GM12891 (cell line): ENCODE data around the gene PRR18.

Experiments
- DNase-seq: peaks from one replicate; pipeline ENCODE4 v3.0.0; 2011; ENCODE audit warnings: low spot score; ENCODE audit not compliant: insufficient read length
- FAIRE-seq: peaks from 2 replicates; lab custom pipeline; 2011; peaks lifted over from hg19 to GRCh38; lab: Jason Lieb, UNC
- PAX5 ChIP-seq: IDR thresholded peaks from 2 replicates; pipeline ENCODE4 v1.6.1; 2011; ENCODE audit warnings: low read length, moderate library complexity, mild to moderate bottlenecking; ENCODE audit not compliant: insufficient read depth, severe bottlenecking
- POLR2A ChIP-seq: IDR thresholded peaks from 2 replicates; pipeline ENCODE4 v1.6.1; 2011; ENCODE audit warnings: low read depth, low read length, control low read depth
- POLR2AphosphoS5 ChIP-seq: IDR thresholded peaks from 2 replicates; pipeline ENCODE4 v1.6.1; 2011; ENCODE audit warnings: low read depth, low read length, control low read depth
- POU2F2 ChIP-seq: IDR thresholded peaks from 2 replicates; pipeline ENCODE4 v1.6.1; 2011; ENCODE audit warnings: low read depth, mild to moderate bottlenecking, control low read depth, low read length, moderate library complexity
- SPI1 ChIP-seq: IDR thresholded peaks from 2 replicates; pipeline ENCODE4 v1.6.1; 2011; ENCODE audit warnings: low read depth, low read length, control low read depth
- TAF1 ChIP-seq: IDR thresholded peaks from 2 replicates; pipeline ENCODE4 v1.6.1; 2011; ENCODE audit warnings: low read depth, low read length, control low read depth

PRR18 gene

DNA sequence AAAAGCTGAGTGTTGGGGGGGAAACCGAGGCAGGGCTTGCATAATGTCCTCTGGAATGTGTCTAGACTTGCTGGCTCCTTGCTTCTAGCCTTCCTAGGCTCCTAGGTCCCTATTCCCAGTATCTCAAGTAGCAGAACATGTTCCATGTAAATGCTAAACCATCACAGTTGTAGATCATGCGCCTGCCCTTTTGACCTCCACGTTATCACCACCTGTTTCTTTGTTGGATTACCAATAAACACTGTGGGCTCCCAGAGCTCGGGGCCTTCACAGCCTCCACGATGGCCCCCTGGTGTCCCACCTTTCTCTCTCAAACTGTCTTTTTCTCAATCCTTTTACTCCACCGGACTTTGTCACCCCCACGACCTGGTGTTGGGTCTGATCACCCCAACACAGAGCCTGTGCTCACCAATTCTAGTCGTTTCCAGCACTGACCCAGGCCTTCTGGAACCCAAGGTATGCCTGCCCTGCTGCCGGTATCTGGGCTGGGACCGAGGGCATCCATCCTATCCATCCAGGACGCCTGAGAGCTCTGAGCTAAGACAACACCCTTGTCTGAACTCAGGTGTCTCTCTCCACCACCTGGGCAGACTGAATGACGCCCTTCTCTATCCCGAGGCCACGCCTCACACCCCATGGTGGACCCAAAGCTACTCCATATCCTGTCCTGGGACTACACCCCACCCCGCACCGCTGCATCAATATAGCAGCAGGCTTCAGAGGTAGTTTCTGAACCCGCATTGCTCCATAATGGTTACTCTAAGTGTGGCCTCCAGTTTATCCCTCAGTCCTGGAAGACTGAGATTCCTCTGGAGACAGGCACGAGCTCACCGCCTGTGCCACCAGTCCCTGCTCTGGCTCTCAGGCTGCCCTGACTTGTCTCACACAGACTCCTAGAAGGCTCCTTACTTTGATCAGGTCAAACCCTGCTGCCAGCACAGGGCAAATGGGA, 9.3 kb upstream of the PRR18 start:
- TF ChIP-seq POLR2AphosphoS5, result no peak
- TF ChIP-seq PAX5, result no peak
- no peak for TF ChIP-seq POLR2A
- no peak for TF ChIP-seq SPI1
- TF ChIP-seq TAF1, result no peak
- no peak for TF ChIP-seq POU2F2
- no peak for DNase-seq
- FAIRE-seq, result no peak

DNA sequence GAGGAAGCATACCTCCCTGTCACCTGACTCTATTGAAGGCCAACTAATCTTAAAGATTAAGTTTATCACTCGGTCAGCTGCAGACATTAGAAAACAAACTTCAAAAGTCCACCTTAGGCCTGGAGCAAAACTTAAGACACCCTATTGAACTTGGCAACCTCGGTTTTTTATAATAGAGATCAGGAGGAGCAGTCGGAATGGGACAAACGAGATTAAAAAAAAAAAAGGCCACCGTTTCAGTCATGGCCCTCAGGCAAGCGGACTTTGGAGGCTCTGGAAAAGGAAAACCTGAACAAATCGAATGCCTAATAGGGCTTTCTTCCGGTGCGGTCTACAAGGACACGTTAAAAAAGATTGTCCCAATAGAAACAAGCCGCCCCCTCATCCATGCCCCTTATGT, 7.2 kb upstream of the PRR18 start:
- TF ChIP-seq PAX5 (no peak), POU2F2 (no peak), POLR2A (no peak), TAF1 (no peak), POLR2AphosphoS5 (no peak), SPI1 (no peak)
- DNase-seq (no peak), FAIRE-seq (no peak)

DNA sequence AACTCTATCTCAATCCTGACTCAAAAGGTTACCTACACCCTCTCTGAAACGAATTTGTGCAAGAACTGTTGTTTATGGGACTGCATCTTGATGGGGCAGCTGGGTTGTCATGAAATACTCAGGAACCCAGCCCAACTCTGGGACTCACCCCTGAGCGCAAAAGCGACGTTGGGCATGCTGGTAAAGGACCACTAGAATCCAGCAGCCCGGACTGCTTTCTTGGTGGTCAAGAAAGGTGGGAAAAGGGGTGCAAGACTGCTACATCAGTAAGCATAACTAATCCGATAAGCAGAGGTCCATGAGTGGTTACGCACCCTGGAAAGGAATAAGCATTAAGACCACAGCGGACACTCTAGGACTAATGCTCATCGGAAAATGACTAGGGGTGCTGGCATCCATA, 6.3 kb upstream of the PRR18 start:
- TF ChIP-seq POLR2AphosphoS5 (no peak), TAF1 (no peak), POLR2A (no peak), SPI1 (no peak), PAX5 (no peak), POU2F2 (no peak)
- FAIRE-seq, result no peak

DNA sequence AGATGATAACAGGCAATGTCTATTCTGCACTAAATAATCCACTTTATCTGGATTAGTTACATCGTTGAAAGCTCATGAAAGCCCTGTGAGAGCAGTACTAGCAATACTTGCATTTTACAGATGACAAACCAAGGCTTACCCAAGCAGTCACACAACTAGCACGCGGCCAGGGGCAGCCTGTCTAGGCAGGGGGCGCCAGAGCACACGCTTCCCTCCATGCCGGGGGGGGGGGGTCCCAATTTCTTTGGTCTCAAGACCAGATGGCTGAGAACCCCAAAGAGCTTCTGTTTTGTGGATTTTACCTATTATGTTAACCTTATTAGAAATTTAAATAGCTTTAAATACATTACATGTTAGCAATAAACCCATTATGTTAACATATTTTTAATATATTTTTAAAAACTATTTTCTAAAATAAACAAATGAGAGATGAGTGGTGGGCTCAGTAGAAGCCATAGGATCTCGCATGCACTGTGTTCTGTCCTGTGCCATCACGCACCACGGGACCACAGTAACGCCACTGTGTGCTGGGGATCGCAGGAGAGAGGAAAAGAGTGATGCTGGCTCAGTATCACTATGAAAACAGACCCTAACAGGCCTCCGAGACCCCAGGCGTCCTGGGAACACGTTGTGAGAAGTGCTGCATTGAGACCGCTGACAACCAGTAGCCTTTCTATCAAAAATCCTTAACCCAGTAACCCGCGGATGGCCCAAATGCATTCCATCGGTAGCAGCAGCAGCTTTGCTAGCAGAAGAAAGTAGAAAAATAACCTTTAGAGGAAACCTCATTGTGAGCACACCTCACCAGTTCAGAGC, 5.3 kb upstream of the PRR18 start:
- no peak for TF ChIP-seq POLR2AphosphoS5
- no peak for TF ChIP-seq POLR2A
- no peak for TF ChIP-seq POU2F2
- TF ChIP-seq SPI1, result no peak
- TF ChIP-seq PAX5, result no peak
- no peak for TF ChIP-seq TAF1
- FAIRE-seq (peak; percentile 62), DNase-seq (peak; percentile 56)

More for the DNA sequence above, 6.3 kb upstream of the PRR18 start:
- no peak for DNase-seq

DNA sequence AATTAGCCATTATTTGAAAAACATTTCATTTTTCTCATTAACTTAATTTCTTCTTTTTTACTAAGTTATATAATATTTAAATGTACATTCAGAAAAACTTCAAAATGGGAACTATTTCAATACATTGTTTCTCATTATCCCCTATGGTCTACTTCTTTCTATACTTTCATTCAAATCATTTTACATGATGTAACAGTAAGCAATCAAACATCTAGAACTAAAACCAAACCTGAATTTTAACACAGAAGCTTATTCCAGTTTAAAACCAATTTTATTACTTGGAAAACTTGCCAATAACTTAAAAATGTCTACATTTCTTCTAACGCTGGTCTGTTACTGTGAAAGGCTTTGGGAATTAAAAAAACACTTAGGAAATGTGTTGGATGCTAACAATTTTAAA, 4.6 kb upstream of the PRR18 start:
- TF ChIP-seq POLR2A, result no peak
- no peak for TF ChIP-seq TAF1
- TF ChIP-seq SPI1, result no peak
- no peak for TF ChIP-seq POLR2AphosphoS5
- no peak for TF ChIP-seq PAX5
- TF ChIP-seq POU2F2, result no peak
- no peak for FAIRE-seq
- DNase-seq, result no peak

DNA sequence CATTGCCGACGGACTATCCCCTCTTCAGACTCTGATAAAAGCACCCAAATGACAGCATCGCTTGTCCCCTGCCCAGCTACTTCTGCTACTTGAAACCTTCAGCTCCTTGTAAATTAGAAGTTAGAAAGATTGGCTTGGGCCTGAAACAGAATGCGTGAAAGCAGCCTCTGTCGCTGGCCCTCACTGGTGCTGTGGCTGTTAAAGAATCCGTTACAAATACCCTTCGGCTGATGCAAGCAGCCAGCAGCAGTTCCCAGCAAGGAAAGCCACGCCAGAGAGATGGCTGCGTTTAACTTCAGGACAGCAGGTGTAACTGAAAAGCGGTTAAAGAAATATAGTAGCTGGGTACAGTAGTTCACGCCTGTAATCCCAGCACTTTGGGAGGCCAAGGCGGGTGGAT, 2.4 kb upstream of the PRR18 start:
- DNase-seq, result no peak
- FAIRE-seq, result no peak
- TF ChIP-seq POLR2A, result no peak
- no peak for TF ChIP-seq POLR2AphosphoS5
- no peak for TF ChIP-seq SPI1
- TF ChIP-seq TAF1, result no peak
- TF ChIP-seq POU2F2, result no peak
- TF ChIP-seq PAX5, result no peak

DNA sequence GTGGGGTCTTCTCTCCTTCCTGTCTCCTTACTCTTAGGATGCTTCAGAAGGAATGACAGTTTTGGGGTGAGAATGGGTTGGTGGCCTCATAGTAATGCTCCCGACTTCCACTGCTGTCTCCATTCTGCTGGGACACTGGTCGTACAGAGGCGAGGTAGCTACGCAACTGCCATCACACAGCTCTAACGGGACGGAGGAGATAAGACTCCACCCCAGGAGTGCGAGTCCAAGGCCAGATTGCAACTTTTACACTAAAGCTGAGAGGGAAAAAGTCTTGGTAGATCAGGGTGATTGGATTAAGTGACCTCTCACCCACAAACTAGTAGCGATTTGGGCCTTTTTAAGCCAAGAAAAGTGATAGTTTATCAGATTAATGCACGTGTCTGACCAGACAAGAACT, 1.8 kb upstream of the PRR18 start:
- DNase-seq (no peak), FAIRE-seq (no peak)
- TF ChIP-seq SPI1 (no peak), PAX5 (no peak), POLR2A (no peak), POLR2AphosphoS5 (no peak), TAF1 (no peak), POU2F2 (no peak)

DNA sequence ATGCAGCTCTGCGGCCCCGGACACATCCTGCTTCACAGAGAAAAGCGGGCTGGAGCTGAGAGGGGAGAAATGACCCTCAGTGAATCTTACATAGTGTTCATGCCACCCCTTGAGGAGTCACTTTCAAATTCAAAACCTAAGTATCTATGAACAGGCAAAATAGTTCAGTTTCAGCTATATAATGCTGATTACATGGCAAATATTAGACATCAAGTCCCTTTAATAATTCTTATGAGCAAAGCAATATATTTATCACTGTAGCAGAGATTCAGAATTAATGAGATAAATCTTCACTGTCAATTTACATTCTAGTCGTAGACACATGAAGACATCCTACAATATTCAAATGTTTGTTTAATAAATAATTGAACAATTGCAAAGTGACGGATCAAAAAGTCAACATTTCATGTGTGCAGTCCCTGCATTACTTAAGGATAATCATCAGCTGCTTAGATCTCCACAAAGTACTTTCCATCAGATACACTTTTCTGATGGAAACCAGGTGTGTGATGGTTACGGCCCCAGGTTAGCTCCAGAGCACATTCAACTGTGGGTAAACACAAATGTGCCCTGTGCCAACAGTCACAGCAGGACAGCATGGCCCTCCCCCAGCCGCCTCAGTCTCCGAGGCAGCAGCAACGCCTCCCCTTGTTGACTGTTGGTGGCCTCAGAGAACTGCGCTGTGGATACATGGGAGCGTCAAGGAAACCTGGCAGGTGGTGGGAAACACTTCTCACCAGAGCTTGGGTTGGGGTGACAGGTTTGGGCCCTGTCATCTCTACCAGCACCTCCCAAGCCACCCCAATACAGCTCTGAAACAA, 787 bp upstream of the PRR18 start:
- FAIRE-seq, result peak; percentile 73
- no peak for DNase-seq
- no peak for TF ChIP-seq POU2F2
- no peak for TF ChIP-seq PAX5
- no peak for TF ChIP-seq POLR2AphosphoS5
- no peak for TF ChIP-seq POLR2A
- no peak for TF ChIP-seq TAF1
- TF ChIP-seq SPI1, result no peak
